Measurements from ENCODE around the gene OR52I1. TPM values are rescaled to one million over a fixed set of nuclear protein-coding genes. Genes with fewer than 3 reads are reported as not detected.

The OR52I1 gene
- total and polyA plus RNA-seq, 3 experiments from 2014 or later, result not detected

DNA sequence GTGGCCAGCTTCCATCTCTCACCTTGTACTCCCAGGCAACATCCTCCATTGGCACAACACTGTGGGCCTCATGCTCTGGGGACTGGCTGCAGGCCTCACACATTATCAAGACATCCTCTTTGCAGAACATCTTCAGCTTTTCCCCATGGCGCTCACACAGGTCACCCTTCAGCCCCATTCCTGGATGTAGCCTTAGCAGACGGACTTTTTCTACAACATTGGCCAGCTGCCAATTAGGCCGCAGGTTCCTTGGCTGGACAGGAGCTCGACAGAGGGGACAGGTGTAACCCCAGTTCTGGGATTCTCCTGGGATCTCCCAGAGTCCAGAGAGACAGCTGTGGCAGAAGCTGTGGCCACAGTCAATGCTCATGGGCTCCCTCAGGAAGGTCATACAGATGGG is 11.2 kb downstream of the OR52I1 start:
- H3K36me3 ChIP-seq (ENCODE audit: insufficient read depth, low read length), result peaks cover 35% of the 10 kb centered on the region
- Mint-ChIP-seq H3K36me3 (peaks cover 4 to 61% (median 24%) of the 10 kb centered on the region in 3 donors), H3K9me3 (no peaks in the 10 kb centered on the region), H3K27ac (peak overlapping the region in 1 of 8 donors; percentile 79), H3K27me3 (no peaks in the 10 kb centered on the region), H3K4me1 (peaks cover 43 to 55% (median 54%) of the 10 kb centered on the region in 3 donors), H3K4me3 (peak overlapping the region in 1 of 7 donors; percentile 92)
- H3K4me3 ChIP-seq (ENCODE audit: low read length), result no peak overlapping the region
- POLR2A ChIA-PET, result no interaction called here
- no peaks in the 10 kb centered on the region for H3K9me3 ChIP-seq (ENCODE audit: low read length)
- peaks cover 29% of the 10 kb centered on the region for H3K4me1 ChIP-seq (ENCODE audit: insufficient read depth, low read length)
- no peaks in the 10 kb centered on the region for H3K27me3 ChIP-seq (ENCODE audit: insufficient read depth, low read length, poor library complexity, severe bottlenecking)
- no peak overlapping the region for H3K27ac ChIP-seq (ENCODE audit: low read depth, low read length)
- no peak for DNase-seq
- CTCF ChIA-PET, result interaction anchor here (1.2 kb wide), 1 partner anchor 32 kb away, joined by 4 read pairs; the partner anchor contains the start of gene OR51D1

DNA sequence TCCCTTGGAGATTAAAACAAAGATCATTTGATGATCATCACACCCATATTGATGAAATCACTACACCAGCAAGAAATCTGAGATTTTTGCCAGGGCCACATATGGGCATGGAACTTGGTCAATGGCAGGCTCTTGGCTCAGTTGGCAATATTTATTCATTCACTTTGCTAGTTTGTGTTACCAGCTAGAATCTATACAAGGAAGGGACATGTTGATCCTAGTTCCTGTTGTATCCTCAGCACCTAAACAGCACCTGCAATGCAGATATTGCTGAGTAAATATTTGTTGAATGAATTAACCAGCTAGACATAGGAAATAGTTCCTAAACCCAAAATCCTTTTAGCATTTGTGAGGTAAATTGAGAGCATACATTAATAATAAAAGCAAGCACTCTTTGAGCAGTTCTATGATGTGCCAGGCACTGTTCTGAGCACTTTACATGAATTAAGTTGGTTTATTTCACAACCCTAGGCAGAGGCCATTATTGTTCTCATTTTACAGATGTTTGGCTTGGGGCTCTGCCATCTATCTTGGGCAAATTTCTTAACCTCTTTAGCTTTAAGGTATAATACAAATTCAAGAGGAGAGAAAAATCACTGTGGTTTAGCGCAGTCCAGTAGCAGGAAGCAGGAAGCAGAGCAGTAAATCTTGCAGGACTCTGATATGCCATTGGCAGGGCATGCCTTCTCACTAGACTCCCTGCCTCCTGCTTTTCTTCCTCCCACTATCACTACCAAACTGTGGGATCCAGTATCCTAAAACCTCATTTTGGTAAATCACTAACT is 12.6 kb downstream of the OR52I1 start:
- H3K9me3 Mint-ChIP-seq, result no peaks in the 10 kb centered on the region
- ChIA-PET CTCF (interaction anchor here (1.6 kb wide), 1 partner anchor 30 kb away, joined by 5 read pairs; no protein-coding TSS in a partner anchor), POLR2A (no interaction called here)
- peaks cover 4 to 48% (median 13%) of the 10 kb centered on the region in 3 donors for H3K36me3 Mint-ChIP-seq
- H3K36me3 ChIP-seq (ENCODE audit: insufficient read depth, low read length), result peaks cover 21% of the 10 kb centered on the region
- H3K4me3 Mint-ChIP-seq, result peak overlapping the region; percentile 92 to 99 (median 95)
- H3K4me1 ChIP-seq (ENCODE audit: insufficient read depth, low read length), result peaks cover 37% of the 10 kb centered on the region
- peak overlapping the region; percentile 80 for H3K4me3 ChIP-seq (ENCODE audit: low read length)
- DNase-seq, result no peak
- H3K27me3 Mint-ChIP-seq, result no peaks in the 10 kb centered on the region
- H3K27me3 ChIP-seq (ENCODE audit: insufficient read depth, low read length, poor library complexity, severe bottlenecking), result no peaks in the 10 kb centered on the region
- H3K9me3 ChIP-seq (ENCODE audit: low read length), result no peaks in the 10 kb centered on the region
- no peak overlapping the region for H3K27ac ChIP-seq (ENCODE audit: low read depth, low read length)
- H3K27ac Mint-ChIP-seq, result peak overlapping the region in 5 of 8 donors; percentile 14 to 96 (median 20)
- H3K4me1 Mint-ChIP-seq, result peaks cover 50 to 64% (median 61%) of the 10 kb centered on the region in 3 donors

DNA sequence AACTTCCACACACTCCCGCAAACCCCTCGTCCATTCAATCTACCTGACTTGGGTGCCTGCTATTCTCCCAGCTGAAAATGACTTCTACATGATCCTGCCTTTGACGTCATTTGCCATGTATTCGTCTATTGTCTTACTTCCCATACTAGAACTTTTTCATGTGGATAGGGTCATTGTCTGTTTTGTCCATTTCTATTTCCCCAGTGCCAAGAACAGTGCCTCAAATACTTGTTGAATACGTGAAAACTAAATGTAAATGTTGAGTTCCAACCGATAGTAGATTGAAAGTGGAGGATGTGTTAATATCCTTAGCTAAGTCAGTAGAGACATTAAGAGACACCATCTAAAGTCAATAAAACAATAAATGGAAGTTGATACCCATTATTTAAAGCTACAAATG is 13.3 kb downstream of the OR52I1 start:
- CTCF ChIA-PET, result interaction anchor here (1.6 kb wide), 1 partner anchor 30 kb away, joined by 5 read pairs; no protein-coding TSS in a partner anchor
- peak overlapping the region; percentile 77 for H3K27ac ChIP-seq (ENCODE audit: low read depth, low read length)
- POLR2A ChIA-PET, result no interaction called here

DNA sequence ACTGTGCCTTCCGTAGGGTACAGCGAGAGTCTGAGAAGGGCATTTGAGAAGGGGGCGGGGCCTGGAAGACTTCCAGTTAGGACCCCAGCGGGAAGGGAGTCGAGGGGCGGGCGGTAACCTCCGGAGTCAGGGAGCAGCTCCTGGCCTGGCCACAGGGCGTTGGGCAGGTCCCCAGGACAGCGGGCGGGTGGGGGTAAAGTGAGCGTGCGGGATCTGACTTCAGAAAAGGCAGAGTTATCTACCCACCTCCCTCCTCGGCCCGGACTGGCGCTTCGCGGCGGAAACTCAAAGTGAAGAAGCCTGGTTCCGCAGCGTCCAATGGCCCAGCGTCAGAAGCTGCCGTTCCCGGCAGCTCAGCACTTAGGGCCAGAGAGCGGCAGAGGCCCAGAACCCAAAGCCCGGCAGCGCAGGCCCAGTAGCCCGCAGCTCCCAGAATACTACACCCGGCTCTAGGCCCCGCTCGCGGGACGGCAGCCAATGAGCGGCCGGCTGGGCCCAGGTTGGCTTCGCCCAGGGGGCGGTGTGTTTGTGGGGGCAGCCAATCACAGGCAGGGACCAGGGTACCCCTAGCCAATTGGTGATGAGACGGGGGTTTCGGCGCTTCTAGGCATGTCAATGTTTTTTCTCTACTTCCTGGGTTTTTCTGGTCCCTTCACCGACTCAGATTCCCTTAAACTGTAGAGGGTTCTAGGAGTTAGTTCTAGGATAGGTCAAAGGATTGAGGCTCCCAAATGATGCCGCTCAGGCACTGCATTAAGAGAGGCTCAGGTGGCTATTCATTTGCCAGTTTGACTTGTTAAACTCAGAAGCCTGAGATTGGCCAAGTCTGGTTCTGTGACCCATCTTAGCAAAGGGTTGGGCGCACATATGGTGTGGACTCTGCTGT is 14.2 kb downstream of the OR52I1 start, which contains the start of gene TRIM68:
Gene TRIM68 (minus strand): TSS at position 451 of the 886 bp plus-strand sequence. CDS start 2,727 bp downstream, outside the sequence.
- no peaks in the 10 kb centered on the region for H3K9me3 ChIP-seq (ENCODE audit: low read length)
- peak within 1 kb of the TSS; percentile 70 to 98 (median 96) for H3K27ac Mint-ChIP-seq
- no peaks in the 10 kb centered on the region for H3K27me3 Mint-ChIP-seq
- ChIA-PET CTCF (interaction anchor here (1.6 kb wide), 1 partner anchor 29 kb away, joined by 5 read pairs; no protein-coding TSS in a partner anchor), POLR2A (interaction anchor here (0.6 kb wide), 2 partner anchors 214 to 491 kb away, joined by 3 read pairs; partner anchors contain the start of gene TRIM21)
- no peaks in the 10 kb centered on the region for H3K27me3 ChIP-seq (ENCODE audit: insufficient read depth, low read length, poor library complexity, severe bottlenecking)
- H3K4me1 ChIP-seq (ENCODE audit: insufficient read depth, low read length), result peaks cover 37% of the 10 kb centered on the region
- peak; percentile 90 to 96 (median 94) for DNase-seq
- H3K36me3 Mint-ChIP-seq, result peaks cover 9 to 32% (median 10%) of the 10 kb centered on the region in 3 donors
- H3K9me3 Mint-ChIP-seq, result no peaks in the 10 kb centered on the region
- peak within 1 kb of the TSS; percentile 77 for H3K27ac ChIP-seq (ENCODE audit: low read depth, low read length)
- H3K4me1 Mint-ChIP-seq, result peaks cover 50 to 64% (median 61%) of the 10 kb centered on the region in 3 donors
- peak within 1 kb of the TSS; percentile 80 for H3K4me3 ChIP-seq (ENCODE audit: low read length)
- peak within 1 kb of the TSS; percentile 92 to 99 (median 95) for H3K4me3 Mint-ChIP-seq
- peaks cover 8% of the 10 kb centered on the region for H3K36me3 ChIP-seq (ENCODE audit: insufficient read depth, low read length)

More for the DNA sequence above, 13.3 kb downstream of the OR52I1 start:
- H3K4me3 Mint-ChIP-seq, result peak overlapping the region; percentile 92 to 99 (median 95)
- H3K4me1 Mint-ChIP-seq, result peaks cover 50 to 64% (median 61%) of the 10 kb centered on the region in 3 donors
- no peaks in the 10 kb centered on the region for H3K27me3 ChIP-seq (ENCODE audit: insufficient read depth, low read length, poor library complexity, severe bottlenecking)
- H3K36me3 ChIP-seq (ENCODE audit: insufficient read depth, low read length), result peaks cover 15% of the 10 kb centered on the region
- H3K9me3 Mint-ChIP-seq, result no peaks in the 10 kb centered on the region
- H3K27me3 Mint-ChIP-seq, result no peaks in the 10 kb centered on the region
- H3K36me3 Mint-ChIP-seq, result peaks cover 4 to 41% (median 9%) of the 10 kb centered on the region in 3 donors
- peak overlapping the region; percentile 80 for H3K4me3 ChIP-seq (ENCODE audit: low read length)
- H3K4me1 ChIP-seq (ENCODE audit: insufficient read depth, low read length), result peaks cover 37% of the 10 kb centered on the region
- H3K9me3 ChIP-seq (ENCODE audit: low read length), result no peaks in the 10 kb centered on the region
- no peak for DNase-seq
- peak overlapping the region; percentile 70 to 98 (median 96) for H3K27ac Mint-ChIP-seq

DNA sequence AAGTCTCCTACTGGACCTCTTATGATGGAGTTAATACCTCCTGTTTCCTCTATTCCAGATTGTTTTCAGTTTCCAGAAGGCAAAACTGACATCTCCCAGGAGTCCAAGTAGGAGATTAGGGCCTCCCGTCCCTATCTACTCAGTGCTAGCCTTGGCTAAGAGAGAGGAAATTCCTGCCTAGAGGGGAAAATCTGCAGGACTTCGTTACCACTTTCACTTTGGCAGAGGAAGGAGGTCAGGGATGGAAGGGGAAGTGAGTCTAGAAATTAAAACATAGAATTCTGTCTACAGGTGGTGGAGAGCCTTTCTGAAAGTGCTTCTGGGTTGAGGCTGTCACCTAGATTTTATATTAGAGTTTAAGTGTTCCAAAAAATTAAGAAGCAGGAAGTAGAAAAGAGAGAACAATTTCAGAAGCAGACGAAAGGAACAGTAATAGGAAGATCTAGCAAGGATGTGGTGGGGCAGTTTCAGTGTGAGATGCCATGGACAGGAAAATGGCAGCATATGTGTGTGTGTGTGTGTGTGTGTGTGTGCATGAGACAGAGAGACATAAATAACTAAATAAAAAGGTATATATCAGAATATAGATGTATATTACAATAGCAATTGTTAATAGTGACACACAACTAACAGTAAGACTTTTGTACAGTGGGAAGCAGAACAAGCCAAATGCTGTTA is 16.6 kb downstream of the OR52I1 start:
- no peaks in the 10 kb centered on the region for H3K36me3 ChIP-seq (ENCODE audit: insufficient read depth, low read length)
- Mint-ChIP-seq H3K27ac (peak overlapping the region; percentile 70 to 97 (median 95)), H3K9me3 (no peaks in the 10 kb centered on the region), H3K4me3 (peak overlapping the region; percentile 64 to 92 (median 80)), H3K27me3 (no peaks in the 10 kb centered on the region), H3K4me1 (peaks cover 44 to 52% (median 50%) of the 10 kb centered on the region in 3 donors), H3K36me3 (peaks cover 0 to 10% (median 10%) of the 10 kb centered on the region in 3 donors)
- ChIA-PET CTCF (interaction anchor here (2.4 kb wide), 1 partner anchor 27 kb away, joined by 6 read pairs; the partner anchor contains the start of gene OR51D1), POLR2A (no interaction called here)
- H3K9me3 ChIP-seq (ENCODE audit: low read length), result no peaks in the 10 kb centered on the region
- DNase-seq, result peak in 3 of 5 donors; percentile 11 to 49 (median 11)
- H3K4me3 ChIP-seq (ENCODE audit: low read length), result peak overlapping the region; percentile 48
- H3K27me3 ChIP-seq (ENCODE audit: insufficient read depth, low read length, poor library complexity, severe bottlenecking), result no peaks in the 10 kb centered on the region
- H3K4me1 ChIP-seq (ENCODE audit: insufficient read depth, low read length), result peaks cover 37% of the 10 kb centered on the region
- H3K27ac ChIP-seq (ENCODE audit: low read depth, low read length), result peak overlapping the region; percentile 14

DNA sequence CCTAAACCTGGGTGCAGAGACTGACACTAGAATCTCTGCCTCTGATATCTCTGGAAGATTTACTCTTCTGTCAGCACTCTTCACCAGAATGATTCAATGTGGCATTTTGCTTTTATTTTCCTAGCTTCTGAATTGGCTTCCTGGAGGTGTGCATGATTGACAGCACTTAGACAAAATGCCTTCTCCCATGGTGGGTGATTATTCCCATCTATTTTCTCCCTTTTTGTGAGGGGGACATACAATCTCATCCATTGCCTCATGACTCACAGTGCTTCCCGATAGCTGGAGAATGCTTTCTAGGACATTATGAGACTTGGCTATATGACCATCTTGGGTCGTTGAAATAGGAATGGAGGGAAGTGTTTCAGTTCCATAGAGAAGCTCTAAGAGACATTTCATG is 18.1 kb downstream of the OR52I1 start:
- peaks cover 0 to 10% (median 8%) of the 10 kb centered on the region in 3 donors for H3K36me3 Mint-ChIP-seq
- POLR2A ChIA-PET, result no interaction called here

DNA sequence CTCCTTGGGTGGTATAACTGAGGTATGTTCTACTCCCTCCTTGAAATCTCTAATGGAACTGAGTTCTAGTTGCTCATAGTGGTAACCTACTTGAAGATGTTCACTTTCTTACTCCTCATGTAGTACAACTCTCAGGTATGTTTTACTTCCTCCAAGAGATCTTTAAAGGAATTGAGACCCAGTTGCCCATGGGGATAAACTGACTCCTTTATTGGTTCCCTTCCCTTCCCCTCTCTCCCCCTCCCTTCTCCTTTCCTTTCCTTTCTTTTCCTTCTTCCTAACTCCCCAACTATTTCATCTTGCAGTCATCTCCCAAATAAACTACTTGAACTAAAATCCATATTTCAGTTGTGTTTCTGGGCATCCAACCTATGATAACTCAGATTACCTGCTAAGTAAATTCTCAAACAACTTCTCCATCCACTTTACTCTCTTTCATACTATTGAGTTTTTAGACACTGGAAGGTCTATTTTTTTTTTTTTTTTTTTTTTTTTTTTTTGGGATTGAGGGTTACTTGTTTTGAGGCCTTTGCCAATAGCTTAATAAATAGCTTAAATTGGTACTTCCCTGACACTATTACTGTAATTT is 22.1 kb downstream of the OR52I1 start:
- H3K4me3 ChIP-seq (ENCODE audit: low read length), result no peak overlapping the region
- H3K9me3 ChIP-seq (ENCODE audit: low read length), result no peaks in the 10 kb centered on the region
- Mint-ChIP-seq H3K4me1 (peaks cover 0 to 1% (median 0%) of the 10 kb centered on the region in 3 donors), H3K27ac (no peak overlapping the region), H3K4me3 (no peak overlapping the region), H3K36me3 (peaks cover 0 to 8% (median 0%) of the 10 kb centered on the region in 3 donors), H3K9me3 (no peaks in the 10 kb centered on the region), H3K27me3 (peaks cover 2 to 24% of the 10 kb centered on the region in 2 donors)
- no peaks in the 10 kb centered on the region for H3K27me3 ChIP-seq (ENCODE audit: insufficient read depth, low read length, poor library complexity, severe bottlenecking)
- ChIA-PET CTCF (no interaction called here), POLR2A (no interaction called here)
- no peaks in the 10 kb centered on the region for H3K36me3 ChIP-seq (ENCODE audit: insufficient read depth, low read length)
- H3K27ac ChIP-seq (ENCODE audit: low read depth, low read length), result no peak overlapping the region
- DNase-seq, result no peak
- no peaks in the 10 kb centered on the region for H3K4me1 ChIP-seq (ENCODE audit: insufficient read depth, low read length)

More for the DNA sequence above, 18.1 kb downstream of the OR52I1 start:
- H3K36me3 ChIP-seq (ENCODE audit: insufficient read depth, low read length), result no peaks in the 10 kb centered on the region
- CTCF ChIA-PET, result no interaction called here
- H3K4me3 Mint-ChIP-seq, result no peak overlapping the region
- peaks cover 27% of the 10 kb centered on the region for H3K4me1 ChIP-seq (ENCODE audit: insufficient read depth, low read length)
- H3K27me3 Mint-ChIP-seq, result peaks cover 0 to 3% of the 10 kb centered on the region in 2 donors
- H3K4me1 Mint-ChIP-seq, result peaks cover 32 to 36% (median 34%) of the 10 kb centered on the region in 3 donors
- H3K27ac Mint-ChIP-seq, result no peak overlapping the region
- H3K9me3 ChIP-seq (ENCODE audit: low read length), result no peaks in the 10 kb centered on the region
- H3K27ac ChIP-seq (ENCODE audit: low read depth, low read length), result no peak overlapping the region
- no peaks in the 10 kb centered on the region for H3K9me3 Mint-ChIP-seq
- DNase-seq, result no peak
- H3K4me3 ChIP-seq (ENCODE audit: low read length), result no peak overlapping the region
- H3K27me3 ChIP-seq (ENCODE audit: insufficient read depth, low read length, poor library complexity, severe bottlenecking), result no peaks in the 10 kb centered on the region

Measured in CD8-positive, alpha-beta memory T cell (primary cell).